NCI-H2171 (cell line): ENCODE data around the gene NUDT14.
A peak's percentile ranks its signal among the peaks of the same experiment; 100 is the strongest.

ENCODE experiments used
- DNase-seq: peaks from one replicate; lab custom pipeline; 2025; lab: John Stamatoyannopoulos, UW

NUDT14 gene

DNA sequence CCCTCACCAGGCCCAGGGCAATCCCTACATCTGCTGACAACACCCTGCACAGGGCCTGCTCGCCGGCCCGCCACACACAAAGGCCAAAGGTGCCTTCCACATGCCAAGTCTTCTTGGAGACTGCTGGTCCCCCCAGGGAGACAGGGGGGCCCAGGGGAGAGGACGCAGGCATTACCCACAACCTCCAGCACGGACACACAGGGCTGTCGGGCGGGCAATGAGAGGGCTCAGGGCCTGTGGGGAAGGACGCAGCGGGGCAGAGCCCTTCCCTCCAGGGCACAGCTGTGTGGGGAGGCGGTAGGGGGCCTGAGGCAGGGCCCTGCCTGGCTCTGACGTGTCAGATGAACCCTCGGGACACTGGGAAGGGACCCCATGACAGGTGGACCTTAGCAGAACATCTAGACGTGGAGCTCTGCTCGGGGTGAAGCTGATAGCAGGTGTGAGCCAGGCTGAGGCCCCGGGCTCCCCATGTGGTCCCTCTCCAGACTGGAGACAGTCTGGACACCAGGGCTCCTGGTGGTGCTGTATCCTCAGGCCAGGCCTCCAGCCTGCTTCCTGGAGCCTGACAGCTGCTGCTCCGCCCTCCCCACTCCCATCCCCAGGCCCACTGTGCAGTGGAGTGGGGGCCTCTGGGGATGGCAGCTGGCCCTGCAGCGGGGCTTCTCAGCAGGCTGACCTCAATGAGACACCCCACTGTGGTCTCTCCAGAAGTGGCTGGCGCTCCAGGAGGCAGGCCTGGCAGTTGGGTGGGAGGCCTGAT lies 31.6 kb upstream of the NUDT14 start:
- no peak for DNase-seq

DNA sequence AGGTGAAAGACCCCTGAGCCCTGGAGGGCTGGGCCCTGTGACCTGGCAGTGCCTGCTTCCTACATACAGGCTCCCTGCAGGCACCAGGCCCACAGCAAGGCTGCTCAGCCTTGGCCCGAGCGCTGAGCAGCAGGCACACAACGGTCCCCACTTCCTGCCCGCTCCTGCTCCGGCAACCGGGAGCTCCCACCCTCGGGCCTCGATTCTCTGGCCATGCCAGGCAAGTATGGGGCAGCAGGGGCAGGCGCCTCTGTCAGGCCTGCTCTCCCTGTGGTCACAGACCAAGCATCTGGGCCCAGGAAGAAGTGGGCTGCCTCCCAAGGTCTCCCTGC lies 30.6 kb upstream of the NUDT14 start:
- no peak for DNase-seq

DNA sequence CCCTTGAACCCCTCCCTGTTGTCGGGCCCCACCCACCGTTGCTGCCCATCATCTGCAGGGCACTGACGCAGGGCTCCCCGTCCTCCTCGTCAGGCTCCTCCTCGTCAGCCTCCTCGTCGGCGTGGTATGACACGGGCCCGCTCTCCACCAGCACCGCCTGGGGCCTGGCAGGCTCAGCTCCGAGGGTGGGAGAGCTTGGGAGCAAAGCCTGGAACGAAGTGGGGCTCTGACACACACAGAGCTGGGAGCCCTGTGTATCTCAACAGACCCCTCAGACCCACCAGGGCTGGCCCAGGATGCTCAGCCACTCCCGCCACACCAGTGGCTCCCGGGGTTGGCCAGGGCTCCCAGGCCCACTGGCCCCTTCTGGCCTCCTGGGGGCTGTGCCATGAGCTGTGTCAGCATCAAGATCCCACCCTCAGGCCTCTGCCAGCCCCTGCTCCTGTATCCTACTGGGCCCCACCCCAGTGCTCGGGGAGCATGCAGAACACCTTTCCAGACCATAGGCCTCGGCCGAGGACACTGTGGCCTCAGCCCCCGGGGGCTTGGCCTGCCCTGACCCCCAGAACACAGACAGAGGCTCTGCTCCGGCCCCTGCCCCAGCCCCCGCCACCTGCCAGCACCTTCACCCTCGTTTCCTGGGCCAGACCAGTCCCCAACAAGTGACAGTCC lies 30.1 kb upstream of the NUDT14 start:
- no peak for DNase-seq

DNA sequence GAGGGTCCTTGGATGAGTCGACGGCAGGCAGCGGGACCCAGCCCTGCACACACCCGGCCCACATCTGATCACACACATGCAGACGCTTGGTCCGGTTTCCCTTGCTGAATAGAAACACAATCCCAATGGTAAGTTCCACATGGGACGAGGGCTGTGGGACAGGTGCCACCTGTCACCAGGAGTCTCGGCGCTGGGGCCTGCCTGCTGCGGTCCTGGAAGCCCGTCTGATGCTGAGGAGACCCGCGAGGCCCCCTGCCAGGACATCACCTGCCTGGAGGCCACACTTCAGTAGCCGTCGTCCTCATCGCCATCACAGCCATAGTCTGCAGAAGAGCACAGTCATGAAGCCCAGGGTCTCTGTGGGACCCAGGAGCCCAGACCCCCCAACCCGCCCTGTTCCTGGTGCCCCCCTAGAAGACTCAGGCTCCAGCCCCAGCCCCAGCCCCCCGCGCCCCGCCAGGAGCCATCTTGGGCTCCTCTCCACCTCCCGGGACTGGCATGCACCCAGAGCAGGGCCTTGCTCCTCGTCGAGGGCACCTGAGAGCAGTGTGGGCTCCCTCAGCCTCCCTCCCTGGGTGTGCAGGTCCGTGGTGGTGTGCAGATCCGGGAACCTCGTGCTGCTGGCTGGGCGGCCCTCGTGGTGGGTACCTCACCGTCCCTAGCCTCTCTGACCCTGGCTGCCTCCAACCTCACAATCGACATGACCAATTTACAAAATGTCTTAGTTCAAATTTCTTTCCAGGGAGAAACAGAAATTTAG lies 29.3 kb upstream of the NUDT14 start:
- DNase-seq: no peak

DNA sequence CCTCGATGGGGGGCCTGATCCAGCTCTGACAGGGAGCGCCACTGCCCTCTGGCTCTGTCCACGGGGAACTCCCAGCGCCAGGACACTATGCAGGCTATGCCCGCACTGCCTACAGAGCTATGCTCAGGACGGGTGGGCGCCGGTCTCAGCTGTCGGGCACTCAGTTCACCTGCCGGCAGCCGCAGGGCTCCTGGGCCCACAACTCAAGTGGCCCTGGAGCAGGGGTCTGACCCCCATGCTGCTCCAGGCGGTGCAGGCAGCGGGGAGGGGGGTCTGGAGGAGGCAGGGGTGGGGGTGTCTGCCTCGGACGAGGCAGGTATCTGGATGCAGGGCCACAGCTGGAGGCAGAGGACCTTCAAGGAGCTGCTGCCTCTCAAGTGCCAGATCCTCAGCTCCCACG lies 28.5 kb upstream of the NUDT14 start:
- DNase-seq: no peak

DNA sequence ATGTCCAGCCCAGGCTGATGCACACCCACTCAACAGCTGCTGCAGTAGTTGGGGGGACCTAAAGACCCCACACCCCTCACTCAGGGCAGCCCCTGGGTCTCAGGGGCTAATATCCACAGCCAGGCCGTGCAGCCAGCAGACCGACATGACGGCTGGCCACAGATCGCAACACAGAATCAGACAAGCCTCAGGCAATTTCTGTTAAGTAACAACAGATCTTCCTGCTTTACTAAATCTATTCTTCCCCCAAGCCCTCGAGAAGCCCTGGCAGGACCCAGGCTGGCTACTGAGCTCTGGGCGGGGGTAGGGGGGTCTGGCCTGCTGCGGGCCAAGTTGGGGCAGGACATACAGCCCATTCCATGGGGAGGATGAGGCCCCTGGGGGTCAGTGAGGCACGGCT lies 28.0 kb upstream of the NUDT14 start:
- no peak for DNase-seq

DNA sequence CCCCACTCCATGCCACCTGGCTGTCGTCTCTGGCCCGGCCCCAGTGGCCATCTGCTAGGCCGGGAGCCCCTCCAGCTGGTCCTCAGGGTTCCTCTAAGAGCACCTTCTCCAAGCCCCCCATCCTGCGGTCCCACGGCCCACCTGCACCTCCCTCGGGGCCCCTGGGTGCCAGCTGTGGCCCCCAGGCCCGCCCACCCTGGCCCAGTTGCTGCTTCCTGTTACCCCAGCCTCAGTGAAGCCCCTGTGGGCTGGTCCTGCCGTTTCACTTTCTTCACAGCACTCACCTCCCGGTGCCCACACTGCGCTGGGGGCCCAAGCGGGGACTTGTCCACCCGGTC lies 27.6 kb upstream of the NUDT14 start:
- DNase-seq: no peak

DNA sequence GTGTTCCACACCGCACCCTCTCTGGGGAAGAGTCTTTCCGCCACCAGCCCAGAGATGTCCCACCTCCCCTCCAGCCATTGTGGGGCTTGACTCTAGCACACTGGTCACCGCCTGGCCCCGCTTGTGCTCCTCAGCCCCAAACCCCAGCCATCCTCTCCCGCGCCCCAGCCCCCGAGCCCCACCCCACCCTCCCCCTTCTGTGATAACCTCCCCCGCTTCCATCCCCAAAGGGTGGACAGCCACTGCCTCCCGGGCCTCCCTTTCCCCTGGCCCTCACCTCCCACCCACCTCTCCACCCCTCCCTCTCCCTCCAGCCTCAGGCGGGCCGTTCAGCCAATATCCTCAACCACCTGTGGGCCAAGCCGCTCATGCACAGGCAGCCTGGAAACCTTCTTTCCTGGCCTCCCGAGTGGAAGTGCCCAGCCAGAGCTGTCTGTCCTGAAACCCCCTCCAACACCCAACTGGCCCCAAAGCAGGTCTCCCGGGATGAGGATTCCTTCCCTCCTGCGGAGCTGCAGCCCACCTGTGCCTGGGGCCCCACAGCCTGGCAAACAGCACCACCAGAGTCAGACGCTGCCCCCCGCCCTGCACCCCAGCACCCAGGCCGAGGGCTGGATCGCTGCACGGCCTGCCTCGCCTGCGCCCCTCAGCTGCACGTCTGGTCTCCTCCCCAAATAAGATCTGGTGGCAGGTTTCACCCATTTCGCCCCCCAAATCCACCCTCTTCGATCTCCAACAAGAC lies 27.1 kb upstream of the NUDT14 start:
- DNase-seq: no peak

DNA sequence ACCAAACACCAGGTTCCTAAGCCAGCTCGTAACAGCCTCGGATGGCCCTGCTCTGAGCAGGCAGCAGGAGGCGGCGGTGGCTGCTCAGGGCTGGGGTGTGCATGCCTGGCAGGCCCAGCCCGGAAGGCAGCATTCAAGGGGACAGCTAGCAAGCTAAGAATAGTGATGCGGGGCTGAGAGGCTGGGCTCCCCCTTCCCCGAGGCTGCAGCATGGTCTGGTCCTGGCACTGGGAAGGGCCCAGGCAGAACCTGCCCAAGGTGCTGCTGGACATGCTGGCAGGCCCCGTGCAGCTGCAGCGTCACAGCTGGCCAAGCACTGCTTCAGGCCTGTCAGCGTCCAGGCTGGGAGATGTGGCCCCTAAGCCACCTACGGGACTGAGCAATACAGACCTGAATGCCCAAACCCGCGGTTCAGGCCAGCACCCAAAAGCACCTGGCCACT lies 26.4 kb upstream of the NUDT14 start:
- no peak for DNase-seq

DNA sequence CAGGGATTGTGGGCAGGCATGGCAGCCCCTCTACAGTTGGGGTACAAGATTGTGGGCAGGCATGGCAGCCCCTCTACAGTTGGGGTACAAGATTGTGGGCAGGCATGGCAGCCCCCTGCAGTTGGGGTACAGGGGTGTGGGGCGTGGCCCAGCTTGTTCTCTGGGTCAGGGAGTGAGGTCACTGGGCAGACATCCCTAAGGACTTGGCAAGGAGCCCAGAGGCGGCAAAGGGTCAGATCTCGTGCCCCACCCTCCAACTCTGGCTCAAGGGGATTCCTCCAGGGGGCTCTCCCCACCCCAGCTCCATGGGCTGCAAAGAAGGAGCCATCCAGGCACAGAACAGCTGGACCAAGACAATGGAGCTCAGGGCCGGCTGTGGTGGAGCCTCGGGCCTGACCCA lies 25.8 kb upstream of the NUDT14 start:
- no peak for DNase-seq

DNA sequence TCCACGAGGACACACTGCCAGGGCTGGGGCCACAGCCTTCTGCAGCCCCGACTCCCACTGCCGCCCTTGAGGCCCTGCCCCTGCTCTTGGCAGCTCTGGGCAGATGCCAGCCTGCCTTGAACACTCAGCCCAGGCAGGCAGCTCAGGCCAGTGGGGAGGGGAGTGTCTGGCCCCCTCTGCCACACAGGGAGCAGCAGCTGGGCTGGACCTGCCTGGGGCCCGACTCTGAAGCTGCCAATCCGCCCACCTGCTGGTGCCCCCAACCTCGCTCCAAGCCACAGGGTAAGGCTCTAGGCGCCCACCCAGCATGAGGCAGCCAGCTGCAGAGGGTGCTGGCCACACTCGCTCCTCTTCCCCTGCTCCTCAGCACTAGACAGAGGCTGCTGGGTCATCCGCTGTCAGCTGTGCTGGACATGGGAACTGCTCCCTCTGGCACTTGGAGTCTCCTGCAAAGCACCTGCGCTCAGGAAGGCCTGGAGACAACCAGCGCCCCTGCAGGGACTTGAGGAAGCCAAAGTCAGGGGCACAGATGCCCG lies 24.6 kb upstream of the NUDT14 start:
- no peak for DNase-seq

DNA sequence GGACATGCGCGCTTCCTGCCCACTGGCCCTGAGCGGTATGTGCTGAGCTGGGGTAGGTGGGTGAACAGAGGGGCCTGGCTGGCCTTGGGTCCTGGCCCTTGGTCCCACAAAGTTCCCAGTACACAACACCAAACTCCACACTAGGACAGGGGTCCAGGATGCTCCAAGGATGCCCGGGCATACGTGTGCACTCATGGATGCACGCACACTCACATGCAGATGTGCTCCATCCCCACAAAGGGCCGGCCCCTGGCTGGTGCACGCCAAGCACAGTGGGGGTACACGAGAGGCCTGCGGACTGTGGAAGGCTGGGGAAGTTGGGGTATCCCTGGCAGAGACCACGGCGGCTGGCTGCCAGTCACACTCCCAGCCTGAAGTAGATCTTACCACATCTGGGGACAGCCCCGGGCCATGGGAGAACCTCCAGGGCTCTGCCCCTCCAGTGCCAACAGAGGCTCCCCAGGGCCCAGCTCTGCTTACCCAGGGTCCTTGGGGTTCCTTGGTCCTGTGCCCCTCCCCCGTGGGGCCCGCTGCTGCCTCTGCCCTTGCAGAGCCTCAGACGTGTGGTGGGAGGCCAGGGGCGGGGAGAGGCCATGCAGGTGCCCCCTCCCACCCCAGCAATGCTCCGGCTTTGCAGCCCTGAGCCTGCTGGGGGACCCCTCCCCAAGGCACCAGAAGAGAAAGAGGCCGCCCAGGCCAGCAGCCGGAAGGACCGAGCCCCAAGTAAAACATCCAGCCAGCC lies 24.0 kb upstream of the NUDT14 start:
- DNase-seq: no peak

DNA sequence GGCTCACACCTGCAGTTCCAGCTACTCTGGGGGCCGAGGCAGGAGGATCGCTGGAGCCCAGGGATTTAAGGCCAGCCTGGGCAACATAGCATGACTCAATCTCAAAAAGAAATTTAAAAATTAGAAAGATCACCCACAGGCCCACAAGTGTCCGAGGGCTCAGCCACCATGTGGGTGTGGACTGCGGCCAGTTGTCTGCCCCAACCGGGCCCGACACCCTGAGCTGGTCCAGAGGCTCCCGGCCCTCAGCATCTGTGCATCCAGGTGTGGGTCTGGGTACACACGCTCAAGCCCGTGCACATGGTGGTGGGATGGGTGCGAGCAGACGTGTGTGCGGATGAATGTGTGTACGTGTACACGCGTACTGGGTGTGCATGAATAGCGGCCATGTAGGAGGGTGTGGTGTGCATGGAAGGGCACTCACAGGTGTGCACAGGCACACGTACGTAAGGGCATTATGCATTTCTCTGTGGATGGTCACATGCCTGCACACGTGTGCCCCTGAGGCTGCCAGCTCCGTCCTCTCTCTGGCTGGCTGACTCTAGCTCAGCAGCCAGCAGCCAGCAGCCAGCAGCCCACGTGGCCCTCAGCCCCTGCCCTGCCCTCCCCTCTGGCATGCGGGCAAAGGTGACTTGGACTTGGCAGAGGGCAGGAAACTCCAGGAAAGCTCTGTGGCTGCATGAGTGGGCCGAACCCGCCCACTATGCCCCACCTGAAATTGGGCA lies 23.3 kb upstream of the NUDT14 start:
- no peak for DNase-seq

DNA sequence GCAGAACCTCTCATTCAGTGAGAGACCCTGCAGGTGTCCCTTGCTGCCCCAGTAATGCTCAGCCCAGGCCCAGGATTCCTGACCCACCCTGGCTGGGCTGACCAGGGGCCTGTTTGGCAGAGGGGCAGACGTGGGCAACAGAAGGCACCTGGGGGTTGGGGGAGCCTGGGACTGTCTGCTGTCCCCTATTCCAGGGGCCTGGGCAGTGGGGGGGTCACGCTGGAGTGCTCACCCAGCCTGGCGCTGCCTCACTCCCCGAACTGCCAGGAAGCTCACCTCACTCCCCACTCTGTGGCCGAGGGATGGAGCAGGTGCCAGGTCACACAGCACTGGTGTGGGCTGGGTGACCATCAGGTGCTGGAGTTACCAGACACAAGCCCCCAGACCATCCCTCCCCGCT lies 22.6 kb upstream of the NUDT14 start:
- no peak for DNase-seq

DNA sequence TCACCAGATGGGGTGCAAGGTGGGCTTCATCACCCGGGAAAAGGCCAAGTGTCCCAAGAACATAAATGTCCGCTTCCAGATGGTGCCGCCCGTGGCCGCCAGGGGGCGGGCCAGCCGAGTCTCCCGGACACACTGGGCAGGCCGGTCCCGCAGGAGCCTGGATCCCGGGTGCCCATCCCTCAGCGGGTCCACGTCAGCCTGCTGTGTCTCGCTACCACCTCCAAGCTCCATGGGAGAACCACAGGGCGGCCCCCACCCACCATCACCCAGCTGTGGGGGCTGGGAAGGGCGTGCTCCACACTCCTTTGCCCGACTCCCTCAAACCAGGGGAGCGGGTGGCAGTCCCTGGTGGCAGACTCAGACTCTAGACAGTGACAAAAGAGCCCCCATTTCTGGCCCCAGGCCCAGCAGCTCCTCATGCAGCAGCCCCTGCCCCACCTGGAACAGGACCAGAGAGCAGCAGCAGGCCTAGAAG lies 22.0 kb upstream of the NUDT14 start:
- peak; percentile 55 for DNase-seq

DNA sequence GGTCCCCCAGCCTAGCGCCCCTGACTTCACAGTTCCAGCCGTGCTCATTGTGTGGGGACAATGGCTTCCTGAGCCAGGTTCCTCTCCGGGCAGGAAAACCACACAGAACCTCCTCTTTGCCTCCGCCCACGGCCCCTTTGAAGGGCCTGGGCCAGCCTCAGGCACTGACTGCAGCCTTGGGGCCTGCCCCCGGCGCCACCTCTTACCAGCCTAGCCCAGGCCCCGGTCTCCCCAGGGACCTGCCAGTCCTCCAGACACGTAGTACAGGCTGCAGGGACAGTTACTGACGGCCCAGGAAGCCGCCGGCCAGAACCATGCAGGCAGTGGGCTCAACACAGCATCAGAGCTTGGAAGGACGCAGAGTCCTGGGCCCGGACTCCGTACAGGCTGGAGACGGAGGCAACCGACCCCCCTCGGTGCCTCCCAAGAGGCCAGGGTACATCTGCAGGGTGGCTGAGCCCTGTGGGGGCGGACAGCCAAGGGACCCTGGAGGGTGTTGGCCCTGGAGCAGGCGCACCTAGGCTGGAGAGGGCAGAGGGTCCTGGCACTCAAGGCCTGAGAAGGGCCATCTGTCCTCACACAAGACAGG lies 20.9 kb upstream of the NUDT14 start:
- no peak for DNase-seq

DNA sequence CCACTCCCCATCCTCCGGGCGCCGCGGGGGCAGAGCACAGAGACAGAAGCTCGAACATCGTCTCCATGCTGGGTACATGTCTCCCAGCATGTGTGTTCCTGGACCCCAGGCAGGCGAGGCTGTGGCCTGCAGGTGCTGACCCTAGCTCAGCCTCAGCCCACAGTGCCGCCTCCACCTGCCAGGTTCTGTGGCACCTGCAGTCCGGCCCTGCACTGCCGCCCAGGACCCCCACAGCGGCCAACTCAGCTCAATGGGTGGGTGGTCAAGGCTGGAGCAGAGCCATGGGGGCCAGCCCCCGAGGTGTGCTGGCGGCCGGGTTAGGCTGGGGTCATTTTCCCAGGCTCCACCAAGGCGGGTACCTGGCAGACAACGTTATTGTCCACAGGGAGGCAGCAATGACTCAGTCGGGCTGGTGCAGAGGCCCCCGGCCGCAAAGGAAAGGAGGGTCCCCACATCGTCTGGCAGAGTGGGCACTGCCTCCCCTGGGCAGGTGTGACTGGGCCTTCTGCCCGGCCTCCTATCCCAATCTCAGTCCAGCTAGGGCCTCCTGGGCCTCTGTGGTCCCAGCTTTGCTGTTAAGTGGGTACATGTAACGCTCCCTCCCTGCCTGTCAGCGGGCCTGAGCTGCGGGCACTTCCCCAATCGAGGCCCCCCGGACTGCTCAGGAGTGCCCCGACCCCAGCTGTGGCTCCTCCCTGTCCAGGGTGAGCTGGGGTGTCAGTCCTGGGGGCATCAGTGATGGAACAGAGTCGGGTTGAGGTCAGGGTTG lies 20.2 kb upstream of the NUDT14 start:
- no peak for DNase-seq

DNA sequence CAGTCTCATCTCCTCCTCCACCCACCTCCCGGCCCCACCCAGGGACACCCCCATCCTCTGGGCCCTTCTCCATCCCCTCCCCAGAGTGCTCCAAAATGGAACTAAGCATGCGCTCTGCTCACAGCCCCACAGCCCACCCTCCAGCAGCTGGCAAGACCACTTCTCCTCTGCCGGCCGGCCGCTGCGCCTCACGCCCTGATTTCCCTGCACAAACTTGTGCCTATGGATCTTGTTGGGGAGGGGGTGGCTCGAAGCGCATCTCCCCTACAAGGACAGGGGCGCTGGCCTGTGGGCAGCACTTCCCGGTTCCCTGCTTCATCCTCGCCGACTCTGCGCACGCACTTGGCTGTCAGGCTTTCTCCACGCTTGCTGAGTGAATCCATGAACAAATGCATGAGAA lies 19.5 kb upstream of the NUDT14 start:
- no peak for DNase-seq

DNA sequence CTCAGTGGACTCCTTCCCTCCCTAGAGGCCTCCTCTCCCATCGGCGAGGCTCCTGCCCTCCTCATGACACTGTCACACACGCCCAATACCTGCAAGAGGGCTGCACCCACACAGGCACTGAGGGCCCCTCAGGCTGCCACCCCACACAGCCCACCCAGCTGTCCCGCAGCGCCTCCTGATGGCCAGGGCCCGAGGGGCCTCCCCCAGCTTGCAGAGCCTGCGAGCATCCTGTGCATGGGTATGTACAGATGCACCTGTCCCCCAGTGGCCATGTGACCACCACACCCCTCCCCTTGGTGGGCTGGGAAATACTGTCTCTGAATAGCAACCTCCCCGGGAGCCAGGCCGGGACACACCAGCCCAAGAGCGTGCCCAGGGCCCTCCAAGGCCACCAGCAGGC lies 19.0 kb upstream of the NUDT14 start:
- DNase-seq: no peak

DNA sequence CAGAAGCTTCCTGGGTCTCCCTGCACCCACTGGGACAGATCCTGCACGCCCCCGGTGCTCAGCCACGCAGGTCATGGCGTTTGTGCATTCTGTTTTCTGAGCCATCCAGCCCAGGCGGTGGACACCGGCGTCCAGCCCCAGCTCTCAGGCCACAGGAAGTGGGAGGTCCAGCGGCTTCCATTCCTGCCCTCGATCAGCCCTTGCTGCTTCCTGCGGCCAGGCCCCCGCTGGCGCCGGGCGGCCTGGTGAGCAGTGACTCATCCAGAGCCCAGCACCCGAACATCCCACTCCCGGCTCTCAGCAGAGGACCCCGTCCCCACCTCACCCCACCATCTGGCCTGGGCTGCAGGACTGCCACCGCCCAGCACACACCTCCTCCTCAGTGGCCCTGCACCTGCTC lies 18.0 kb upstream of the NUDT14 start:
- DNase-seq: no peak
